ENCODE results near the gene MYO5A.

DNA sequence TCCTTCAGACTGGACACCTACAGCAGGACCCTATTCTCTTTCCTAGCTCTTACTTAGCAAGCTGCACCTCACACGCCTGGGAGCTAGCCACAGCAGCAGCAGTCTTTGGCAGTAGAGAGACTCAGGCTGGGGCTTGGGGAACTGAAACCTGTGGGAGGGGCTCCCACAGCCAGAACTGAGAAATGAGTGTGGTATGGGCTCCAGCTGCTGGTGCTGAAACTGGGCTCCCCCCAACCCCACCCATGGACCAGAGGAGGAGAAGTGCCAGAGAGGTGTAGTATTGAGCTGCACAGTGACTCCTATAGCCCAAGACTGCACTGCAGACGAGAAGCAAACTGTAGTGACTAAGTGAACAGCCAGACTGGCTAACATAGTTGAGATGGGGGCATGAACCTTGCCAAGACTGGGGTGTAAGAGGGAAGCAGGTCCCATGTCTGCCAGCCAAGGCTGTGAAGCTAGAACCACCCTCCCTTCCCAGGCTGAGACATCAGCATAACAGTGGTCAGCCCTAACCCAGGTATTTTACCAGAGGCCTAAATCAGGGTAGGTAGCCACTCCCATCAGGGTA is 62.5 kb downstream of the MYO5A start:
- TF ChIP-seq, protein P1, sequence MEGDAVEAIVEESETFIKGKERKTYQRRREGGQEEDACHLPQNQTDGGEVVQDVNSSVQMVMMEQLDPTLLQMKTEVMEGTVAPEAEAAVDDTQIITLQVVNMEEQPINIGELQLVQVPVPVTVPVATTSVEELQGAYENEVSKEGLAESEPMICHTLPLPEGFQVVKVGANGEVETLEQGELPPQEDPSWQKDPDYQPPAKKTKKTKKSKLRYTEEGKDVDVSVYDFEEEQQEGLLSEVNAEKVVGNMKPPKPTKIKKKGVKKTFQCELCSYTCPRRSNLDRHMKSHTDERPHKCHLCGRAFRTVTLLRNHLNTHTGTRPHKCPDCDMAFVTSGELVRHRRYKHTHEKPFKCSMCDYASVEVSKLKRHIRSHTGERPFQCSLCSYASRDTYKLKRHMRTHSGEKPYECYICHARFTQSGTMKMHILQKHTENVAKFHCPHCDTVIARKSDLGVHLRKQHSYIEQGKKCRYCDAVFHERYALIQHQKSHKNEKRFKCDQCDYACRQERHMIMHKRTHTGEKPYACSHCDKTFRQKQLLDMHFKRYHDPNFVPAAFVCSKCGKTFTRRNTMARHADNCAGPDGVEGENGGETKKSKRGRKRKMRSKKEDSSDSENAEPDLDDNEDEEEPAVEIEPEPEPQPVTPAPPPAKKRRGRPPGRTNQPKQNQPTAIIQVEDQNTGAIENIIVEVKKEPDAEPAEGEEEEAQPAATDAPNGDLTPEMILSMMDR (conservative IDR thresholded peaks at IDR 0.05), result no peak
- TF ChIP-seq ZFX (IDR thresholded peaks at IDR 0.05), result no peak

Measured in C4-2B (cell line).